ENCODE data around the gene HNRNPR. TPM values are rescaled to one million over a fixed set of nuclear protein-coding genes. Genes with fewer than 3 reads are reported as not detected.
"Not testable (repeated sequence)": the region's sequence is repeated elsewhere in the genome, so short reads cannot be mapped to it uniquely, and the experiment has no call there.

The HNRNPR gene
- total and polyA plus RNA-seq, 2 donors (not counting 1 experiment from before 2014, with no cell fraction given), result 52.2 to 132 TPM

GRCh38 chr1:23380719-23381118 is 36.6 kb upstream of the HNRNPR start:
- intact Hi-C loops (cut with micrococcal nuclease), result no loop called here
- ATAC-seq (ENCODE audit: low read depth), result no peak
- peaks cover 8% of the 10 kb centered on the region for H3K4me1 Mint-ChIP-seq
- H3K36me3 ChIP-seq (replicated peaks in 1 of 2; ENCODE audit: control extremely low read depth in 1 of 2, control insufficient read depth in 1 of 2, extremely low read depth in 1 of 2, insufficient read depth in 2 of 2, low read length in 1 of 2), result no peaks in the 10 kb centered on the region
- no peak for DNase-seq
- H3K4me3 Mint-ChIP-seq, result no peak overlapping the region
- H3K27ac Mint-ChIP-seq, result no peak overlapping the region
- H4K20me1 ChIP-seq (ENCODE audit: control insufficient read depth, insufficient read depth, low read length, poor library complexity, severe bottlenecking), result no peaks in the 10 kb centered on the region
- H3K79me2 ChIP-seq (ENCODE audit: control insufficient read depth, insufficient read depth, low read length), result no peaks in the 10 kb centered on the region
- POLR2A ChIA-PET, result no interaction called here
- H3K4me3 ChIP-seq (ENCODE audit: control extremely low read depth in 1 of 5, extremely low read depth in 1 of 5, insufficient read depth in 1 of 5, low read depth in 2 of 5, low read length in 4 of 5), result no peak overlapping the region
- CTCF ChIA-PET, result no interaction called here
- H2AFZ ChIP-seq (ENCODE audit: insufficient read depth, low read depth, low read length, poor library complexity, severe bottlenecking), result no peak overlapping the region
- no peak overlapping the region for H3K27ac ChIP-seq (ENCODE audit: low read length in 2 of 2)
- TF ChIP-seq CTCF (IDR thresholded peaks at IDR 0.05), result no peak
- no peak for TF ChIP-seq EZH2 (IDR thresholded peaks at IDR 0.05; ENCODE audit: borderline replicate concordance, insufficient read depth, low read depth, low read length, poor library complexity, severe bottlenecking)
- H3K4me1 ChIP-seq (ENCODE audit: control insufficient read depth in 2 of 2, insufficient read depth in 2 of 2, low read length in 2 of 2), result no peaks in the 10 kb centered on the region
- H3K27me3 ChIP-seq (replicated peaks in 1 of 4; ENCODE audit: control extremely low read depth in 1 of 4, control insufficient read depth in 3 of 4, insufficient read depth in 4 of 4, low read length in 3 of 4), result peaks cover 0 to 4% (median 0%) of the 10 kb centered on the region in 4 experiments
- H3K27me3 Mint-ChIP-seq, result no peaks in the 10 kb centered on the region
- no peak overlapping the region for H3K4me2 ChIP-seq (replicated peaks; ENCODE audit: low read depth, low read length, poor library complexity, severe bottlenecking)
- 68% methylated on average over 2 of the region's 5 CpGs for WGBS (ENCODE audit: insufficient coverage)
- H3K9me3 ChIP-seq (ENCODE audit: control extremely low read depth in 1 of 3, control insufficient read depth in 2 of 3, insufficient read depth in 1 of 3, low read length in 2 of 3), result peaks cover 0 to 3% (median 0%) of the 10 kb centered on the region in 3 donors
- H3K9me3 Mint-ChIP-seq (ENCODE audit: insufficient read depth), result no peaks in the 10 kb centered on the region
- H3K9ac ChIP-seq (ENCODE audit: low read length), result no peak overlapping the region

- CTCF ChIA-PET; H3K27me3 Mint-ChIP-seq; H3K9me3 ChIP-seq (ENCODE audit: control extremely low read depth in 1 of 3, control insufficient read depth in 2 of 3, insufficient read depth in 1 of 3, low read length in 2 of 3); intact Hi-C loops (cut with micrococcal nuclease); H3K4me1 Mint-ChIP-seq; H3K27ac ChIP-seq (ENCODE audit: low read length in 2 of 2); H3K4me2 ChIP-seq (replicated peaks; ENCODE audit: low read depth, low read length, poor library complexity, severe bottlenecking); H4K20me1 ChIP-seq (ENCODE audit: control insufficient read depth, insufficient read depth, low read length, poor library complexity, severe bottlenecking); POLR2A ChIA-PET; H3K27ac Mint-ChIP-seq; ATAC-seq (ENCODE audit: low read depth); H3K36me3 ChIP-seq (replicated peaks in 1 of 2; ENCODE audit: control extremely low read depth in 1 of 2, control insufficient read depth in 1 of 2, extremely low read depth in 1 of 2, insufficient read depth in 2 of 2, low read length in 1 of 2); H3K27me3 ChIP-seq (replicated peaks in 1 of 4; ENCODE audit: control extremely low read depth in 1 of 4, control insufficient read depth in 3 of 4, insufficient read depth in 4 of 4, low read length in 3 of 4); H3K4me3 Mint-ChIP-seq; DNase-seq; H3K9ac ChIP-seq (ENCODE audit: low read length); H2AFZ ChIP-seq (ENCODE audit: insufficient read depth, low read depth, low read length, poor library complexity, severe bottlenecking); H3K4me1 ChIP-seq (ENCODE audit: control insufficient read depth in 2 of 2, insufficient read depth in 2 of 2, low read length in 2 of 2); H3K4me3 ChIP-seq (ENCODE audit: control extremely low read depth in 1 of 5, extremely low read depth in 1 of 5, insufficient read depth in 1 of 5, low read depth in 2 of 5, low read length in 4 of 5); H3K79me2 ChIP-seq (ENCODE audit: control insufficient read depth, insufficient read depth, low read length); H3K9me3 Mint-ChIP-seq (ENCODE audit: insufficient read depth): not testable (repeated sequence)
- 100% methylated on average over 1 of the region's 4 CpGs for WGBS (ENCODE audit: insufficient coverage)
Measured at GRCh38 chr1:23380236-23380635, 36.2 kb upstream of the HNRNPR start.

All from B cell (primary cell).